H1 (cell line): ENCODE data around the gene UBXN1. TPM values are rescaled to one million over a fixed set of nuclear protein-coding genes. Genes with fewer than 3 reads are reported as not detected.

ENCODE experiments used
- CTCF ChIA-PET: fragments of 300-600 bp; sonication (Branson Sonifier 250); formaldehyde crosslinking; loops from one replicate; lab custom pipeline; 2021; ENCODE audit not compliant: partially characterized antibody; lab: Charles Lee
- POLR2A ChIA-PET: fragments of 300-600 bp; sonication (Branson Sonifier 250); formaldehyde crosslinking; loops from one replicate; lab custom pipeline; 2021; ENCODE audit warnings: inconsistent platforms; ENCODE audit not compliant: partially characterized antibody; lab: Charles Lee
- DNase-seq, 2 experiments: peaks; one replicate each; pipeline versions ENCODE4 v3.0.0 to v3.0.0-alpha.2; 2010 to 2022; ENCODE audit warnings: low spot score in 2 of 2, low read depth in 1 of 2, mixed read lengths in 1 of 2
- FAIRE-seq: peaks from 2 replicates; lab custom pipeline; 2011; peaks lifted over from hg19 to GRCh38; lab: Jason Lieb, UNC
- H2AFZ ChIP-seq: 2 replicates; pipeline ENCODE4 v1.8.1; 2012; ENCODE audit warnings: low read length, inconsistent platforms
- H2AK5ac ChIP-seq: 2 replicates; pipeline ENCODE4 v1.6.1; 2013; ENCODE audit warnings: low read depth, low read length
- H2BK120ac ChIP-seq: replicated peaks from 2 replicates; pipeline ENCODE3; 2013; ENCODE audit warnings: low read depth, low read length, inconsistent platforms
- H2BK12ac ChIP-seq: 2 replicates; pipeline ENCODE4 v1.6.1; 2013; ENCODE audit warnings: low read depth, low read length
- H2BK15ac ChIP-seq: 2 replicates; pipeline ENCODE4 v1.6.1; 2013; ENCODE audit warnings: low read length
- H2BK20ac ChIP-seq: 2 replicates; pipeline ENCODE4 v1.6.1; 2013; ENCODE audit warnings: low read length
- H2BK5ac ChIP-seq: 2 replicates; pipeline ENCODE4 v1.6.1; 2013; ENCODE audit warnings: low read depth, low read length
- H3K14ac ChIP-seq: 2 replicates; pipeline ENCODE4 v1.6.1; 2013; ENCODE audit warnings: inconsistent platforms; ENCODE audit not compliant: insufficient read length
- H3K18ac ChIP-seq: 2 replicates; pipeline ENCODE4 v1.6.1; 2013; ENCODE audit warnings: low read length; ENCODE audit errors: extremely low read depth
- H3K23ac ChIP-seq: 2 replicates; pipeline ENCODE4 v1.6.1; 2013; ENCODE audit warnings: inconsistent platforms; ENCODE audit not compliant: insufficient read length
- H3K23me2 ChIP-seq: 2 replicates; pipeline ENCODE4 v1.6.1; 2013; ENCODE audit warnings: low read depth, low read length
- H3K27ac ChIP-seq: 2 replicates; pipeline ENCODE4 v1.6.1; 2011; ENCODE audit warnings: low read depth, low read length, inconsistent platforms
- H3K27me3 ChIP-seq, 4 experiments: replicated peaks in 1 of 4; 1 replicate in 1 of 4; 2 replicates in 3 of 4; pipeline versions ENCODE4 v1.6.1 to v1.8.1; 2011 to 2013; ENCODE audit warnings: low read length in 3 of 4, mild to moderate bottlenecking in 3 of 4, inconsistent platforms in 2 of 4, mixed read lengths in 2 of 4, moderate library complexity in 1 of 4; ENCODE audit not compliant: control insufficient read depth in 3 of 4, insufficient read depth in 3 of 4; ENCODE audit errors: extremely low read depth in 1 of 4
- H3K36me3 ChIP-seq, 4 experiments: 2 replicates each; pipeline versions ENCODE4 v1.6.1 to v1.8.1; 2011 to 2013; ENCODE audit warnings: mild to moderate bottlenecking in 4 of 4, low read length in 3 of 4, moderate library complexity in 2 of 4, control low read depth in 1 of 4, inconsistent platforms in 1 of 4; ENCODE audit not compliant: insufficient read depth in 4 of 4, control insufficient read depth in 2 of 4
- H3K4ac ChIP-seq: replicated peaks from 2 replicates; pipeline ENCODE3; 2013; ENCODE audit warnings: low read length, low read depth, mixed read lengths, inconsistent platforms; ENCODE audit not compliant: insufficient read length
- H3K4me1 ChIP-seq, 4 experiments: replicated peaks in 1 of 4; 1 replicate in 1 of 4; 2 replicates in 3 of 4; pipeline versions ENCODE4 v1.6.1 to v1.8.1; 2011 to 2013; ENCODE audit warnings: low read length in 3 of 4, inconsistent platforms in 2 of 4, mixed read lengths in 1 of 4; ENCODE audit not compliant: insufficient read depth in 4 of 4, control insufficient read depth in 3 of 4
- H3K4me2 ChIP-seq, 2 experiments: 2 replicates each; pipeline versions ENCODE4 v1.6.1 to v1.8.1; 2011 to 2013; ENCODE audit warnings: low read depth in 2 of 2, low read length in 2 of 2, control low read depth in 1 of 2, inconsistent platforms in 1 of 2, mild to moderate bottlenecking in 1 of 2; ENCODE audit not compliant: insufficient read depth in 1 of 2
- H3K4me3 ChIP-seq, 4 experiments: fragments of 200-600, 300-600 bp in 1 of 4; sonication (generic), shearing (Covaris generic), sonication (Bioruptor Twin) in 1 of 4; 2 replicates each; pipeline versions ENCODE4 v1.5.1 to v1.8.1; 2011 to 2016; ENCODE audit warnings: low read length in 4 of 4, low read depth in 3 of 4, control low read depth in 2 of 4, inconsistent platforms in 2 of 4, mild to moderate bottlenecking in 2 of 4, mixed read lengths in 1 of 4, moderate library complexity in 1 of 4; ENCODE audit not compliant: insufficient read depth in 2 of 4; ENCODE audit errors: extremely low read depth in 1 of 4
- H3K56ac ChIP-seq: replicated peaks from 2 replicates; pipeline ENCODE3; 2013; ENCODE audit warnings: low read depth, mild to moderate bottlenecking, mixed read lengths, low read length, inconsistent platforms; ENCODE audit not compliant: insufficient read length
- H3K79me1 ChIP-seq: 2 replicates; pipeline ENCODE4 v1.6.1; 2013; ENCODE audit warnings: low read depth, low read length, control low read depth
- H3K79me2 ChIP-seq, 2 experiments: 2 replicates each; pipeline versions ENCODE4 v1.6.1 to v1.8.1; 2012 to 2013; ENCODE audit warnings: low read length in 2 of 2, mild to moderate bottlenecking in 2 of 2, inconsistent platforms in 1 of 2; ENCODE audit not compliant: insufficient read depth in 2 of 2, control insufficient read depth in 1 of 2
- H3K9ac ChIP-seq, 4 experiments: replicated peaks in 1 of 4; 1 replicate in 1 of 4; 2 replicates in 3 of 4; pipeline versions ENCODE4 v1.6.1 to v1.8.1; 2011 to 2013; ENCODE audit warnings: low read depth in 3 of 4, low read length in 3 of 4, control low read depth in 2 of 4, mild to moderate bottlenecking in 2 of 4, moderate library complexity in 2 of 4, inconsistent platforms in 1 of 4; ENCODE audit errors: extremely low read depth in 1 of 4
- H3K9me3 ChIP-seq, 2 experiments: 2 replicates each; pipeline versions ENCODE4 v1.6.1 to v1.8.1; 2012 to 2013; ENCODE audit warnings: mild to moderate bottlenecking in 2 of 2, moderate library complexity in 2 of 2, control low read depth in 1 of 2, inconsistent platforms in 1 of 2, low read depth in 1 of 2, low read length in 1 of 2, mixed read lengths in 1 of 2; ENCODE audit not compliant: insufficient read depth in 2 of 2
- H4K20me1 ChIP-seq, 2 experiments: replicated peaks in 1 of 2; 2 replicates each; pipeline versions ENCODE3 to v1.8.1; 2011 to 2013; ENCODE audit warnings: inconsistent platforms in 2 of 2, low read length in 2 of 2, mild to moderate bottlenecking in 1 of 2; ENCODE audit not compliant: insufficient read depth in 2 of 2, control insufficient read depth in 1 of 2
- H4K5ac ChIP-seq: 2 replicates; pipeline ENCODE4 v1.6.1; 2013; ENCODE audit warnings: low read length, low read depth, mixed read lengths, inconsistent platforms; ENCODE audit not compliant: insufficient read length
- H4K8ac ChIP-seq: 2 replicates; pipeline ENCODE4 v1.8.0; 2013; ENCODE audit warnings: mild to moderate bottlenecking, moderate library complexity, low read length, inconsistent platforms; ENCODE audit not compliant: insufficient read depth; ENCODE audit errors: extremely low read depth
- H4K91ac ChIP-seq: replicated peaks from 2 replicates; pipeline ENCODE3; 2013; ENCODE audit warnings: low read length, mixed read lengths, inconsistent platforms; ENCODE audit not compliant: insufficient read length
- CBX5 ChIP-seq: fragments of 300-800, 300-1000 bp; sonication (generic); IDR thresholded peaks from 2 replicates; pipeline ENCODE4 v1.7.1; 2016; ENCODE audit warnings: antibody characterized with exemption, low read length, low read depth
- CEBPB ChIP-seq: IDR thresholded peaks from 2 replicates; pipeline ENCODE4 v1.6.1; 2012; ENCODE audit warnings: low read depth, low read length
- EP300 ChIP-seq, 2 experiments: IDR thresholded peaks; 1 replicate in 1 of 2; 2 replicates in 1 of 2; pipeline ENCODE4 v1.6.1; 2011 to 2012; ENCODE audit warnings: low read depth in 2 of 2, low read length in 2 of 2, mild to moderate bottlenecking in 2 of 2, borderline replicate concordance in 1 of 2, inconsistent platforms in 1 of 2, moderate library complexity in 1 of 2
- FOSL1 ChIP-seq: IDR thresholded peaks from 2 replicates; pipeline ENCODE4 v1.6.1; 2011; ENCODE audit warnings: mild to moderate bottlenecking, low read depth, low read length, moderate library complexity; ENCODE audit not compliant: insufficient read depth
- KDM1A ChIP-seq: fragments of 200-600, 300-600 bp; sonication (generic); IDR thresholded peaks from 2 replicates; pipeline ENCODE4 v1.7.1; 2016; ENCODE audit warnings: mild to moderate bottlenecking, low read length, borderline replicate concordance
- KDM4A ChIP-seq: IDR thresholded peaks from one replicate; pipeline ENCODE4 v1.7.1; 2012; ENCODE audit warnings: low read depth, mild to moderate bottlenecking, moderate library complexity, low read length, inconsistent platforms; ENCODE audit not compliant: severe bottlenecking
- SP4 ChIP-seq: IDR thresholded peaks from 2 replicates; pipeline ENCODE4 v1.6.1; 2012; ENCODE audit warnings: low read length, inconsistent platforms
- SUZ12 ChIP-seq: fragments of 200-600 bp; sonication (generic); IDR thresholded peaks from 2 replicates; pipeline ENCODE4 v1.6.1; 2012; ENCODE audit warnings: mild to moderate bottlenecking, inconsistent platforms, low read length, moderate library complexity, mixed read lengths
- TEAD4 ChIP-seq: IDR thresholded peaks from 2 replicates; pipeline ENCODE4 v1.6.1; 2012; ENCODE audit warnings: low read depth, low read length, inconsistent platforms, mixed read lengths
- WGBS, 2 experiments: shearing (Covaris generic) in 1 of 2; methylation state at CpG; one replicate each; pipeline versions ENCODE4 v1.1.6 to v1.1.7; 2013 to 2015; ENCODE audit warnings: low lambda C conversion rate in 2 of 2, mixed read lengths in 2 of 2, inconsistent platforms in 1 of 2, low coverage in 1 of 2, missing lambda C conversion rate in 1 of 2; ENCODE audit not compliant: insufficient replicate concordance in 2 of 2, insufficient coverage in 1 of 2, insufficient read length in 1 of 2; ENCODE audit errors: extremely low coverage in 1 of 2, missing lambda C conversion rate in 1 of 2; 5-methylcytosine and 5-hydroxymethylcytosine counted together
- polyA plus RNA-seq, 7 experiments: library from polyadenylated mRNA; depleted of rRNA in 3 of 7; stranded (reverse) in 5 of 7; unstranded in 2 of 7; fragments of >200 nt in 5 of 7; fragments of 200-250 nt in 2 of 7; gene quantifications; 1 replicate in 5 of 7; 2 replicates in 1 of 7; 4 replicates in 1 of 7; pipeline versions ENCODE4 v1.2.1 to v1.2.3, GENCODE V29; 2011 to 2013; ENCODE audit warnings: missing spikeins in 2 of 7, mixed read lengths in 2 of 7
- total RNA-seq: library from RNA; stranded (reverse); fragmentation: NEBNext Ultra II Directional; extraction: Animal tissue kit (Norgen Biotek cat#: 25700); gene quantifications from 2 replicates; pipeline ENCODE4 v1.2.1, GENCODE V29; 2021

UBXN1 gene
- total and polyA plus RNA-seq, 2 of the 8 experiments (the other 6 are each of a cell fraction or from before 2014, with no cell fraction given), result 78.6 to 114 TPM

- Histone ChIP-seq H2BK5ac (peak overlapping the region; percentile 86), H3K79me2 (peaks cover 0 to 7% of the 10 kb centered on the region in 2 experiments; a peak in 1 of 4 replicates), H3K79me1 (no peaks in the 10 kb centered on the region; the same call in 1 of the 2 replicates), H2BK120ac (peak overlapping the region; percentile 72), H3K27me3 (no peaks in the 10 kb centered on the region), H4K8ac (no peak overlapping the region), H3K4me1 (peaks cover 7 to 34% (median 20%) of the 10 kb centered on the region in 4 experiments), H2BK20ac (0 out of 2 replicates have a peak overlapping the region, but pooled peaks have one; percentile 66), H4K91ac (peak overlapping the region; percentile 67), H3K4me2 (peak overlapping the region; percentile 99), H4K5ac (peak overlapping the region; percentile 38), H3K4ac (peak overlapping the region; percentile 75), H4K20me1 (no peaks in the 10 kb centered on the region), H2AFZ (no peak overlapping the region), H3K56ac (no peak overlapping the region), H3K4me3 (peak overlapping the region; percentile 49 to 83 (median 82)), H3K9me3 (no peaks in the 10 kb centered on the region), H3K23me2 (peaks cover 22% of the 10 kb centered on the region), H3K23ac (no peak overlapping the region), H3K27ac (peak overlapping the region; percentile 25), H2AK5ac (no peak overlapping the region; the same call in 1 of the 2 replicates), H3K14ac (no peak overlapping the region), H3K36me3 (peaks cover 4 to 15% (median 7%) of the 10 kb centered on the region in 4 experiments; a peak in 6 of 8 replicates), H3K9ac (peak overlapping the region in 3 of 4 experiments; percentile 52 to 76 (median 63); a peak in 6 of 7 replicates), H2BK12ac (peak overlapping the region; percentile 86; the same call in 1 of the 2 replicates), H3K18ac (peak overlapping the region; percentile 78), H2BK15ac (peak overlapping the region; percentile 33; the same call in 1 of the 2 replicates)
- CTCF ChIA-PET, result interaction anchor here (1.2 to 3.8 kb wide), 5 partner anchors 18 to 64 kb away, joined by 3 to 21 read pairs (median 9); partner anchors contain the start of genes C11orf98, CSKMT, LRRN4CL and TAF6L
- POLR2A ChIA-PET, result interaction anchor here (0.7 to 61.4 kb wide), 28 partner anchors 8 to 150 kb away, joined by 3 to 2041 read pairs (median 8); partner anchors contain the start of genes C11orf98, CSKMT, EEF1G and EML3
- no peak for TF ChIP-seq FOSL1
- peak; percentile 2 for TF ChIP-seq KDM4A
- TF ChIP-seq TEAD4, result no peak
- TF ChIP-seq SUZ12, result no peak
- TF ChIP-seq KDM1A, result no peak
- TF ChIP-seq SP4, result no peak
- TF ChIP-seq CEBPB, result no peak
- TF ChIP-seq CBX5, result no peak
- no peak for TF ChIP-seq EP300 (IDR thresholded peaks at IDR 0.05; ENCODE audit: borderline replicate concordance in 1 of 2, low read depth in 2 of 2, low read length in 2 of 2)
- FAIRE-seq, result no peak
- WGBS, 2 experiments, result 3% methylated on average over 8 of the region's 8 CpGs; no CpG with 5 or more reads in 1 of the 2 experiments
- no peak for DNase-seq
Measured at GRCh38 chr11:62706850-62707247, 28.0 kb upstream of the UBXN1 start.
